ACHN (cell line): Measurements from ENCODE around the gene CDC42EP5.

Experiments used
- DNase-seq: peaks from one replicate; pipeline ENCODE4 v3.0.0-alpha.2; 2015
- in situ Hi-C: cut with HindIII; loops from 2 replicates; pipeline ENCODE4 v1.10.0; 2017; ENCODE audit warnings: low sequenced_read_pairs, low pct_ligation_motif_present, low pct_unique_long_range_greater_than_20kb

Gene CDC42EP5

GRCh38 chr19:54420383-54421168, 52.5 kb downstream of the CDC42EP5 start:
- no peak for DNase-seq
- in situ Hi-C loops, result no loop called here

DNA sequence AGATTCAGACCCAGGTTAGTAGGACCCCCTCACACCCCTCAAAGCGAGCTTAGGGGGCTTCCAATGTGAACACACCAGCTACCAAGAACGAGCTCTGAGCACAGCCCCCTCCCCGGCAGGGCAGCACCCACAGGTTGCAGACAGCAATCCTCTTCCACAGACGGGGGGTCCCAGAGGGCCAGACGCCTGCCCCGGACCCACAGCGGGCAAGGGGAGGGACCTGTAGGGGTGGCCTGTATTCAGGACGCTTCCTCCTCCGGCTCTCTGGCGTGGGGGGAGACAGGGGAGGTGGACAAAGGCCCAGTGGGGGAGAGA, 53.1 kb downstream of the CDC42EP5 start:
- DNase-seq, result no peak
- in situ Hi-C loops, result no loop called here

- in situ Hi-C loops, result no loop called here
Measured at GRCh38 chr19:54418930-54419800, 53.9 kb downstream of the CDC42EP5 start.

GRCh38 chr19:54418030-54418929, 54.8 kb downstream of the CDC42EP5 start:
- DNase-seq, result no peak
- in situ Hi-C loops, result no loop called here

More at GRCh38 chr19:54418930-54419800, 53.9 kb downstream of the CDC42EP5 start:
- DNase-seq, result no peak

DNA sequence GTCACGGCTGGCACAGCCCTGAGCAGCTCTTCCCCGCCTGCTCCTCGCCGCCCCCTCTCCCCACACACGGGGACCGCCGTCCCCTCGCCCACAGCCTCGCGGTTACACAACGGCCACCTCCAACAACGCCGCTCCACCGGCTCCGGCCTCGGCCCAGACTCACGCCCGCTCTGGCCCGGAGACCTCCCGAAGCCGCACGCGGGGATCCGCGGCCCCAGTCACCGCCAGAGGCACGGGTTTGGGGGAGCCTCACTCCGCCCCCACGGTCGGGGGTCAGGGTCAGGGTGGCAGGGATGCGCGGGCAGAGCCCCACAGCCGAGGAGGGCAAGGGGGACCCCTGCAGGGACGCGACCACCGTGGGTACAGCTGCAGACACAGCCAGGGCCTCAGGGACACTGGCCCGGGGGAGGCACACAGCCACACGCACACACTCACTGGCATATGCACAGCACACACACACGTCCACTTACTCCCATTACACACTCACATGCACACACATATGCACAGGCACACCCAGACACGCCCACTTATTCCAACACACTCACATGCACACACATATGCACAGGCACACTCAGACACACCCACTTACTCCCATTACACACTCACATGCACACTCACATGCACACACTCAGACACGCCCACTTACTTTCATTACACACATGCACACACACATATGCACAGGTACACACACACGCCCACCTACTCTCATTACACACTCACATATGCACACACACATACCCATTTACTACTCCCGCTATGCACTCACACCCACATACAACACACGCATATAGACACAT, 56.2 kb downstream of the CDC42EP5 start:
- in situ Hi-C loops, result no loop called here
- DNase-seq, result no peak

DNA sequence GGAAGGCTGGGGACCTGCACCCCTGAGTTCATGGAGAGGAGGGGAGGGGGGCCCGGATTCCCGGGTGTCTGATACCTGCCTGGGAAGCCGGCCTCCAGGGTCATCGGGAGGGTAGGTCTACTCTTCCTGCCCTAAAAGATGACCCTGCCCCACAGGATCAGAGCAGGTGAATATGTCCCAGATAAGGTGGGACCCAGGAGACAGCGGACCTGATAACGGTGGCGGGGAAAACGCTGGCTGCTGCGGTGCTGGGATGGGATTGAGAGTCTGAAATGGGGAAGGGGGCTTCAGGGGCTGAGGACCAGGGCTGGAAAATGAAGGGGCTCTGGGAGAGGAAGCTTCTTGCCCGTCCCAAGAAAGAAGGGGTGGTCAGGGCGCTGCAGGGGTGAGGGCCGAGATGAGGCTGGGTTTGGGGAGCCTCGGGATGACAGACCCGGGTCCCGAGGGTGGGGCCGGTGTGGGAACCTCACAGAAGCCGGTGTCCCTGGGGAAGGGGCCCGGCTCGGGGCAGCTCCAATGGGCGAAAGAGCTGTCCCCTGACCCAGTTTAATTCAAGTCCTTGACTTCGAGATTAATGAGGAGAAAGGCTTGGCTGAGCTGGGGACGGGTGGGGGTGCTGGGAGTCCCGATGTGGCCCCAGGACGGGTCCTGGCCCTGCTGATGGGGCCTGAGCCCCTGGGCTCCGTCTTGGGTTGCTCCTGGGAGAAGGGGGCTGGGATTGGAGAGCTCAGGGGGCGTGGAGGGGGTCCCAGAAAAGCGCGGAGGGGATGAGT, 57.0 kb downstream of the CDC42EP5 start:
- in situ Hi-C loops, result no loop called here
- DNase-seq, result no peak

- no peak for DNase-seq
- in situ Hi-C loops, result no loop called here
Measured at GRCh38 chr19:54415208-54415900, 57.7 kb downstream of the CDC42EP5 start, which contains the start of gene TTYH1. TSS of gene TTYH1 (plus strand) at chr19:54415464. CDS start at chr19:54415553, 89 bp downstream.
